SK-N-SH treated with all-trans-retinoic acid at 6 μM for 48 hours (cell line): ENCODE measurements around the gene KCMF1.

Experiments
- ATAC-seq: fragments of 200-7000 bp; cut with Tn5 transposase; 3 replicates; pipeline ENCODE4 v1.9.1; 2020; ENCODE audit warnings: mild to moderate bottlenecking, moderate library complexity
- ARNTL ChIP-seq: fragments of 450-650 bp; formaldehyde crosslinking; IDR thresholded peaks from 2 replicates; pipeline ENCODE4 v1.5.0; 2020; ENCODE audit warnings: low read depth, mild to moderate bottlenecking, moderate library complexity, borderline replicate concordance
- BACH2 ChIP-seq: fragments of 250-450 bp; sonication (Bioruptor Pico); IDR thresholded peaks from 2 replicates; pipeline ENCODE4 v1.9.0; 2021; ENCODE audit warnings: mild to moderate bottlenecking, borderline replicate concordance
- CSDC2 ChIP-seq: fragments of 250-450 bp; sonication (Bioruptor Pico); IDR thresholded peaks from 2 replicates; pipeline ENCODE4 v1.5.0; 2020; ENCODE audit warnings: mild to moderate bottlenecking, moderate library complexity
- CSRNP3 ChIP-seq: fragments of 250-450 bp; sonication (Bioruptor Pico); IDR thresholded peaks from 2 replicates; pipeline ENCODE4 v1.5.1; 2021; ENCODE audit warnings: mild to moderate bottlenecking, moderate library complexity
- ESRRG ChIP-seq: fragments of 250-450 bp; sonication (Bioruptor Pico); IDR thresholded peaks from 2 replicates; pipeline ENCODE4 v1.6.1; 2021; ENCODE audit warnings: mild to moderate bottlenecking
- GLIS3 ChIP-seq: fragments of 250-450 bp; sonication (Bioruptor Pico); IDR thresholded peaks from 2 replicates; pipeline ENCODE4 v1.5.0; 2020; ENCODE audit warnings: mild to moderate bottlenecking, moderate library complexity
- ISL1 ChIP-seq: fragments of 250-450 bp; sonication (Bioruptor Pico); IDR thresholded peaks from 2 replicates; pipeline ENCODE4 v2.1.2; 2022; ENCODE audit warnings: mild to moderate bottlenecking, moderate library complexity
- OSR1 ChIP-seq: fragments of 250-450 bp; sonication (Bioruptor Pico); IDR thresholded peaks from 2 replicates; pipeline ENCODE4 v1.8.0; 2022; ENCODE audit warnings: moderate library complexity, mild to moderate bottlenecking, inconsistent platforms
- PATZ1 ChIP-seq: fragments of 250-450 bp; sonication (Bioruptor Pico); IDR thresholded peaks from 2 replicates; pipeline ENCODE4 v1.8.0; 2020; ENCODE audit warnings: mild to moderate bottlenecking, moderate library complexity, borderline replicate concordance
- POU6F1 ChIP-seq: fragments of 250-450 bp; sonication (Bioruptor Pico); IDR thresholded peaks from 2 replicates; pipeline ENCODE4 v1.8.0; 2021; ENCODE audit warnings: low read depth, mild to moderate bottlenecking, moderate library complexity, borderline replicate concordance
- PPARA ChIP-seq: fragments of 250-450 bp; sonication (Bioruptor Pico); IDR thresholded peaks from 2 replicates; pipeline ENCODE4 v1.5.0; 2020; ENCODE audit warnings: mild to moderate bottlenecking, borderline replicate concordance
- RARB ChIP-seq: fragments of 250-450 bp; sonication (Bioruptor Pico); IDR thresholded peaks from 2 replicates; pipeline ENCODE4 v1.8.0; 2021; ENCODE audit warnings: mild to moderate bottlenecking, moderate library complexity
- SNAI2 ChIP-seq: fragments of 250-450 bp; sonication (Bioruptor Pico); IDR thresholded peaks from 2 replicates; pipeline ENCODE4 v1.5.0; 2020; ENCODE audit warnings: mild to moderate bottlenecking, moderate library complexity
- TCF4 ChIP-seq: fragments of 250-450 bp; sonication (Bioruptor Pico); IDR thresholded peaks from 2 replicates; pipeline ENCODE4 v1.8.0; 2021; ENCODE audit warnings: mild to moderate bottlenecking, moderate library complexity, borderline replicate concordance
- TOX ChIP-seq: fragments of 250-450 bp; sonication (Bioruptor Pico); IDR thresholded peaks from 2 replicates; pipeline ENCODE4 v1.8.0; 2021; ENCODE audit warnings: mild to moderate bottlenecking, moderate library complexity, borderline replicate concordance
- TSHZ2 ChIP-seq: fragments of 250-450 bp; sonication (Bioruptor Pico); IDR thresholded peaks from 2 replicates; pipeline ENCODE4 v1.5.0; 2020; ENCODE audit warnings: mild to moderate bottlenecking, moderate library complexity
- ZC3H10 ChIP-seq: fragments of 250-450 bp; sonication (Bioruptor Pico); IDR thresholded peaks from 2 replicates; pipeline ENCODE4 v1.5.1; 2021; ENCODE audit warnings: mild to moderate bottlenecking, moderate library complexity
- ZFP3 ChIP-seq: fragments of 250-450 bp; sonication (Bioruptor Pico); IDR thresholded peaks from 2 replicates; pipeline ENCODE4 v1.5.0; 2020; ENCODE audit warnings: mild to moderate bottlenecking, moderate library complexity
- ZFP30 ChIP-seq: fragments of 450-650 bp; formaldehyde crosslinking; IDR thresholded peaks from 2 replicates; pipeline ENCODE4 v1.5.0; 2022; ENCODE audit warnings: mild to moderate bottlenecking, moderate library complexity
- ZNF565 ChIP-seq: fragments of 450-650 bp; formaldehyde crosslinking; conservative IDR thresholded peaks from 2 replicates; pipeline ENCODE4 v1.5.0; 2020; ENCODE audit warnings: low read depth, mild to moderate bottlenecking, moderate library complexity
- ZNF70 ChIP-seq: fragments of 450-650 bp; formaldehyde crosslinking; IDR thresholded peaks from 2 replicates; pipeline ENCODE4 v1.5.0; 2020; ENCODE audit warnings: mild to moderate bottlenecking, moderate library complexity
- ZNF8 ChIP-seq: fragments of 450-650 bp; formaldehyde crosslinking; IDR thresholded peaks from 2 replicates; pipeline ENCODE4 v1.5.0; 2020; ENCODE audit warnings: mild to moderate bottlenecking, moderate library complexity

The KCMF1 gene

GRCh38 chr2:85049236-85049635, 78.3 kb downstream of the KCMF1 start:
- no peak; the same call in 2 of the 3 replicates for ATAC-seq

GRCh38 chr2:85053802-85054201, 82.8 kb downstream of the KCMF1 start:
- TF ChIP-seq ISL1 (CRISPR knock-in tag) (no peak), PATZ1 (CRISPR knock-in tag) (no peak), CSRNP3 (no peak), ESRRG (CRISPR knock-in tag) (no peak), ZNF8 (CRISPR knock-in tag) (no peak), RARB (no peak), TCF4 (no peak), ZFP3 (CRISPR knock-in tag) (no peak), BACH2 (CRISPR knock-in tag) (no peak), ARNTL (CRISPR knock-in tag) (no peak), POU6F1 (CRISPR knock-in tag) (no peak), OSR1 (CRISPR knock-in tag) (no peak), SNAI2 (CRISPR knock-in tag) (no peak), TSHZ2 (CRISPR knock-in tag) (no peak), ZNF70 (CRISPR knock-in tag) (no peak), ZC3H10 (CRISPR knock-in tag) (no peak), ZFP30 (no peak), PPARA (no peak), GLIS3 (no peak)
- no peak for ATAC-seq

More at GRCh38 chr2:85049236-85049635, 78.3 kb downstream of the KCMF1 start:
- TF ChIP-seq CSDC2 (CRISPR knock-in tag) (no peak), OSR1 (CRISPR knock-in tag) (no peak), SNAI2 (CRISPR knock-in tag) (no peak), GLIS3 (no peak), ZFP3 (CRISPR knock-in tag) (no peak), ZNF565 (CRISPR knock-in tag) (no peak), TOX (CRISPR knock-in tag) (no peak), ZNF70 (CRISPR knock-in tag) (no peak), BACH2 (CRISPR knock-in tag) (no peak), ARNTL (CRISPR knock-in tag) (no peak), RARB (no peak), ZFP30 (no peak)

- TF ChIP-seq BACH2 (CRISPR knock-in tag) (no peak), ZFP3 (CRISPR knock-in tag) (no peak), POU6F1 (CRISPR knock-in tag) (no peak)
- ATAC-seq: peak; percentile 34
These were observed 86.4 kb downstream of the KCMF1 start for GRCh38 chr2:85057226-85057962.
